M059J (cell line): ENCODE measurements around the gene CAV3. TPM values are rescaled to one million over a fixed set of nuclear protein-coding genes. Genes with fewer than 3 reads are reported as not detected.

Source experiments
- DNase-seq: peaks from one replicate; pipeline ENCODE4 v3.0.0-alpha.2; 2012; ENCODE audit warnings: low read depth
- total RNA-seq: library from RNA; depleted of rRNA; stranded (reverse); fragments of >200 nt; shearing (Covaris generic); gene quantifications from 2 replicates; pipeline ENCODE4 v1.2.3, GENCODE V29; 2014

Gene CAV3
- total RNA-seq, 1 experiment from 2014 or later: not detected

- DNase-seq: no peak
These were observed 28.3 kb downstream of the CAV3 start for GRCh38 chr3:8761866-8762265.

GRCh38 chr3:8762607-8763377 lies 29.2 kb downstream of the CAV3 start:
- no peak for DNase-seq

- DNase-seq: no peak
These were observed 30.9 kb downstream of the CAV3 start for GRCh38 chr3:8764528-8764927.

- no peak for DNase-seq
These were observed 31.9 kb downstream of the CAV3 start for GRCh38 chr3:8765528-8765927.

GRCh38 chr3:8766148-8766547 lies 32.5 kb downstream of the CAV3 start:
- no peak for DNase-seq

GRCh38 chr3:8767256-8767666 lies 33.7 kb downstream of the CAV3 start:
- DNase-seq: no peak

GRCh38 chr3:8767667-8768363 lies 34.2 kb downstream of the CAV3 start:
- no peak for DNase-seq

- no peak for DNase-seq
These were observed 34.9 kb downstream of the CAV3 start for GRCh38 chr3:8768364-8769087.

GRCh38 chr3:8769088-8769822 lies 35.7 kb downstream of the CAV3 start, which contains the start of gene OXTR:
Gene OXTR (minus strand): TSS chr3:8769613. CDS start chr3:8768187, 1,426 bp downstream.
- peak; percentile 78 for DNase-seq

- DNase-seq: no peak
These were observed 40.4 kb downstream of the CAV3 start for GRCh38 chr3:8773941-8774542.

GRCh38 chr3:8775181-8775580 lies 41.6 kb downstream of the CAV3 start:
- DNase-seq: no peak

GRCh38 chr3:8775602-8776001 lies 42.0 kb downstream of the CAV3 start:
- no peak for DNase-seq

- peak; percentile 82 for DNase-seq
These were observed 42.8 kb downstream of the CAV3 start for GRCh38 chr3:8776406-8776805.

GRCh38 chr3:8777201-8777977 lies 43.8 kb downstream of the CAV3 start:
- DNase-seq: no peak

GRCh38 chr3:8777978-8778267 lies 44.3 kb downstream of the CAV3 start:
- no peak for DNase-seq

GRCh38 chr3:8778475-8778874 lies 44.9 kb downstream of the CAV3 start:
- DNase-seq: peak; percentile 59

GRCh38 chr3:8780279-8780678 lies 46.7 kb downstream of the CAV3 start:
- DNase-seq: no peak

- no peak for DNase-seq
These were observed 51.3 kb downstream of the CAV3 start for GRCh38 chr3:8784676-8785435.

GRCh38 chr3:8790529-8790928 lies 56.9 kb downstream of the CAV3 start:
- no peak for DNase-seq

- DNase-seq: peak; percentile 88
These were observed 59.6 kb downstream of the CAV3 start for GRCh38 chr3:8793242-8793641.
